Measurements from ENCODE around the gene TBC1D10B. TPM values are rescaled to one million over a fixed set of nuclear protein-coding genes. Genes with fewer than 3 reads are reported as not detected.

Gene TBC1D10B
- total RNA-seq, 1 donor from 2014 or later = 23.3 TPM

- H3K27ac ChIP-seq (replicated peaks) = no peak overlapping the region
- H3K9me3 ChIP-seq (replicated peaks) = no peaks in the 10 kb centered on the region
- intact Hi-C loops (cut with micrococcal nuclease) = no loop called here
- no peaks in the 10 kb centered on the region for H3K36me3 ChIP-seq
- DNase-seq = no peak
- H3K4me3 ChIP-seq = no peak overlapping the region
- H3K27me3 ChIP-seq (ENCODE audit: low read depth) = no peaks in the 10 kb centered on the region
- peaks cover 20% of the 10 kb centered on the region for H3K4me1 ChIP-seq
- TF ChIP-seq CTCF (IDR thresholded peaks at IDR 0.05; ENCODE audit: borderline replicate concordance) = no peak
Measured at GRCh38 chr16:30380072-30380802, 9.9 kb upstream of the TBC1D10B start.

GRCh38 chr16:30379158-30379783 is 9.0 kb upstream of the TBC1D10B start:
- H3K9me3 ChIP-seq (replicated peaks) = no peaks in the 10 kb centered on the region
- no peaks in the 10 kb centered on the region for H3K27me3 ChIP-seq (ENCODE audit: low read depth)
- no peaks in the 10 kb centered on the region for H3K36me3 ChIP-seq
- H3K4me3 ChIP-seq = peak overlapping the region; percentile 77
- intact Hi-C loops (cut with micrococcal nuclease) = no loop called here
- TF ChIP-seq CTCF (IDR thresholded peaks at IDR 0.05; ENCODE audit: borderline replicate concordance) = no peak
- H3K27ac ChIP-seq (replicated peaks) = peak overlapping the region; percentile 100
- H3K4me1 ChIP-seq = peaks cover 20% of the 10 kb centered on the region
- no peak for DNase-seq

- H3K27ac ChIP-seq (replicated peaks) = peak overlapping the region; percentile 100
- DNase-seq = peak; percentile 100
- no peaks in the 10 kb centered on the region for H3K27me3 ChIP-seq (ENCODE audit: low read depth)
- intact Hi-C loops (cut with micrococcal nuclease) = no loop called here
- peak; percentile 21 for TF ChIP-seq CTCF (IDR thresholded peaks at IDR 0.05; ENCODE audit: borderline replicate concordance)
- no peaks in the 10 kb centered on the region for H3K9me3 ChIP-seq (replicated peaks)
- peaks cover 20% of the 10 kb centered on the region for H3K4me1 ChIP-seq
- H3K36me3 ChIP-seq = no peaks in the 10 kb centered on the region
- H3K4me3 ChIP-seq = peak overlapping the region; percentile 77
Measured at GRCh38 chr16:30378236-30379157, 8.2 kb upstream of the TBC1D10B start.

GRCh38 chr16:30377812-30378235 is 7.5 kb upstream of the TBC1D10B start:
- Histone ChIP-seq H3K4me3 (peak overlapping the region; percentile 77), H3K27me3 (ENCODE audit: low read depth) (no peaks in the 10 kb centered on the region), H3K36me3 (no peaks in the 10 kb centered on the region), H3K9me3 (replicated peaks) (no peaks in the 10 kb centered on the region), H3K4me1 (peaks cover 20% of the 10 kb centered on the region), H3K27ac (replicated peaks) (peak overlapping the region; percentile 100)
- intact Hi-C loops (cut with micrococcal nuclease) = no loop called here
- peak; percentile 95 for DNase-seq
- no peak for TF ChIP-seq CTCF (IDR thresholded peaks at IDR 0.05; ENCODE audit: borderline replicate concordance)

GRCh38 chr16:30377050-30377811 is 6.9 kb upstream of the TBC1D10B start:
- no peaks in the 10 kb centered on the region for H3K27me3 ChIP-seq (ENCODE audit: low read depth)
- H3K9me3 ChIP-seq (replicated peaks) = no peaks in the 10 kb centered on the region
- H3K4me3 ChIP-seq = peak overlapping the region; percentile 77
- H3K27ac ChIP-seq (replicated peaks) = peak overlapping the region; percentile 100
- intact Hi-C loops (cut with micrococcal nuclease) = no loop called here
- no peaks in the 10 kb centered on the region for H3K36me3 ChIP-seq
- TF ChIP-seq CTCF (IDR thresholded peaks at IDR 0.05; ENCODE audit: borderline replicate concordance) = no peak
- peaks cover 22% of the 10 kb centered on the region for H3K4me1 ChIP-seq
- no peak for DNase-seq

All from left ventricle myocardium inferior (tissue), 1 donor.